ENCODE results near the gene PLAGL2.

The PLAGL2 gene

DNA sequence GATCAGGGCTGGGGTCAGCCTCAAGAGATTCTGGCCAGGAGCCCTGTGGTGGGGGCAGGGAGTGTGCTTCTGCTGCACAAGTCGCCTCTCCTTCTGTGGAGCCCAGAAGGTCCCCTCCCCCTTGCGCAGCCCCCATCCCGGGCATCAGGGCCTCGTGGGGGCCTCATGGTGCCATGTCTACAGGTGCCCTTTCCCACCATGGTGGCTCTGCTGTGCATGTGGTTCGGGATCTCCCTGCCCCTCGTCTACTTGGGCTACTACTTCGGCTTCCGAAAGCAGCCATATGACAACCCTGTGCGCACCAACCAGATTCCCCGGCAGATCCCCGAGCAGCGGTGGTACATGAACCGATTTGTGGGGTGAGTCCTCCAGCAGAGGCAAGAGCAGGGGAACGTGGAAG, 49.9 kb downstream of the PLAGL2 start:
- no peak overlapping the region for H3K4me3 ChIP-seq (ENCODE audit: low read length)
- H3K4me1 ChIP-seq (ENCODE audit: insufficient read depth, low read length): no peaks in the 10 kb centered on the region
- peaks cover 71% of the 10 kb centered on the region for H3K36me3 ChIP-seq (ENCODE audit: insufficient read depth, low read length)
- no peak overlapping the region for H3K9ac ChIP-seq (ENCODE audit: low read depth, low read length)
- WGBS: 94% methylated on average over 14 of the region's 14 CpGs
- H3K27me3 ChIP-seq (ENCODE audit: insufficient read depth, low read length): no peaks in the 10 kb centered on the region
- no peak overlapping the region for H3K27ac ChIP-seq (ENCODE audit: low read depth, low read length)
- no peaks in the 10 kb centered on the region for H3K9me3 ChIP-seq (ENCODE audit: insufficient read depth, low read depth, low read length)

DNA sequence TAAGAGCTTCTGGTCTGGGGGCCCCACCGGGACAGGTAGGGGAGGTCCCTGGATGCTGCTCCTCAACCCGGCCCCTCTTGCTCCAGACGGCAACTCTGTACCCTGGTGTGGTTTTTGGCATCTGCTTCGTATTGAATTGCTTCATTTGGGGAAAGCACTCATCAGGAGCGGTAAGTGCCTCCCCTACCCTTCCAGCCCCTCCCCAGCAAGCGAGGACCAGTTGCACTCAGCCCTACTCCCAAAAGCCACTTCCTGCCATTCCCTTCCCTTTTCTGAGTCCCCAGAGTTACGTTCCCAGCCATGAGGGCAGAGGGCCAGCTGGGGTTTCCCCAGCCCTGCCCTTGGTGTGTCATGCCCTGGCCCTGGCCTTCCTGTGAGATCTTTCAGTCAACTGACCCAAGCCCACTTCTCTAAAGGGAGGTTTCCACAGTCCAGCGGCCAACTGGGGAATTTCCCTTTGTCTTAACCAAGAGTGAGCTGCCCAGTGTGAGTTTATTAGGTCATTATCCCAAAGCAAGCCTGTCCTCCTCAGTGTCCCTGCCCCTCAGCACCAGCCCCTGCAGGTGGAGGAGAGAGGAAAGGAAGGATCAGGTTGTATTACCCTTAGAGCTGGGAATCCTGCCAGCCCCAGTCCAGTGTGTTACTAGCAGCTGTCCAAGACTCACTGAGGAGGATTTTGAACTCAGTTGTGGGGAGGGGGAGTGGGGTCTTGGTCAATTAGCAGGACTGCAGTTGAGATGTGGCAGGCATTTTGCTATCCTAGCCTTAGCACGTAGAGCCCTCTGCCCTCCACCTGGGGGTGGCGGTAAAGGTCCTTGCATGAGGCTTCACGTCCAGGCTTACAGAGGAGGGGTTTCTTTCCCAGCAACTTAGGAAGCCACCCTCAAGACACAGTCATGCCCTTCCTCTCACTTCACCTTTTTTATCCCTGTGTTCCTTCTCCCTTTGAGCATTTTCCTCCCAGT, 52.2 kb downstream of the PLAGL2 start:
- H3K4me3 ChIP-seq (ENCODE audit: low read length): no peak overlapping the region
- WGBS: 75% methylated on average over 11 of the region's 11 CpGs

DNA sequence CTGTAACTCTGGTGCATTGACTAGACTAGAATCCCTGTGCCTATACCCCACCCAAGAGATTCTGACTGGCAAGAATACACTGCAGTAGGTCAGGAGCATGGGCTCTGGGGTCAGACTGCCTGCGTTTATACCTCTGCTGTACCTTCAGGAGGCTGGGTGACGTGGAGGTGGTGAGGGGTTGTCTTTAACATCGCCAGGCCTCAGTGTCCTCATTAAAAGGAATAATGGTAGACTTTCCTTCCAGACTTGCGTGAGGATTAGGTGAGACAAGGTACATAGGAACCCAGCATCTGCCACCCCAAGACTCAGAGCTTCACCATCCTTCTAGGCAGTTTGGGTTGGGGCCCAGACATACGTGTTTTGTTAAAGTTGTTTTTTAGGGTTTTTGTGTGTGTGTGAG, 53.8 kb downstream of the PLAGL2 start:
- 95% methylated on average over 5 of the region's 5 CpGs for WGBS
- Histone ChIP-seq H3K4me3 (ENCODE audit: low read length) (no peak overlapping the region), H3K9me3 (ENCODE audit: insufficient read depth, low read depth, low read length) (no peaks in the 10 kb centered on the region), H3K27ac (ENCODE audit: low read depth, low read length) (no peak overlapping the region), H3K27me3 (ENCODE audit: insufficient read depth, low read length) (no peaks in the 10 kb centered on the region), H3K4me1 (ENCODE audit: insufficient read depth, low read length) (no peaks in the 10 kb centered on the region), H3K9ac (ENCODE audit: low read depth, low read length) (no peak overlapping the region), H3K36me3 (ENCODE audit: insufficient read depth, low read length) (peaks cover 70% of the 10 kb centered on the region)

More for the DNA sequence above, 52.2 kb downstream of the PLAGL2 start:
- Histone ChIP-seq H3K27me3 (ENCODE audit: insufficient read depth, low read length) (no peaks in the 10 kb centered on the region), H3K36me3 (ENCODE audit: insufficient read depth, low read length) (peaks cover 69% of the 10 kb centered on the region), H3K27ac (ENCODE audit: low read depth, low read length) (no peak overlapping the region), H3K9me3 (ENCODE audit: insufficient read depth, low read depth, low read length) (no peaks in the 10 kb centered on the region), H3K9ac (ENCODE audit: low read depth, low read length) (no peak overlapping the region), H3K4me1 (ENCODE audit: insufficient read depth, low read length) (no peaks in the 10 kb centered on the region)

DNA sequence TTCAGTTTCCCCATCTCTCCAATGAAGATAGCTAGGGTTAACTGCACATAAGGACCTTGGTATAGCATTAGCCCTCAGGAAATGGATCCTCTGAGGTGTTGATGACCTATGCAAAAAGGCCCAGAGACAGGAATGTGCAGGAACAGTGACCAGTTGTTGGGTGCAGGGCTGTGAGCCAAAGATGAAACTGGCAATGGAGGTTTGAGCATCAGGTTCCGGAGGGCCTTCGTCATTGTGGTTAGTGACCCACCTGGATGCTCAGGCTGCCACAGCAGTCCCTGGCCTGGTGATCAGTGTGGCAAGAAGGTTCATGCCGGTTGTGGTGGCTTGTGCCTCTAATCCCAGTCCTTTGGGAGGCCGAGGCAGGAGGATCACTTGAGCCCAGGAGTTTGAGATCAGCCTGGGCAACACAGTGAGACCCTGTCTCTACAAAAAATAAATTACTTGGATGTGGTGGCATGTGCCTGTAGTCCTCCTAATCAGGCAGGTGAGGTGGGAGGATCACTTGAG, 54.3 kb downstream of the PLAGL2 start:
- Histone ChIP-seq H3K36me3 (ENCODE audit: insufficient read depth, low read length) (peaks cover 70% of the 10 kb centered on the region), H3K9me3 (ENCODE audit: insufficient read depth, low read depth, low read length) (no peaks in the 10 kb centered on the region), H3K27me3 (ENCODE audit: insufficient read depth, low read length) (no peaks in the 10 kb centered on the region), H3K27ac (ENCODE audit: low read depth, low read length) (no peak overlapping the region), H3K9ac (ENCODE audit: low read depth, low read length) (no peak overlapping the region), H3K4me3 (ENCODE audit: low read length) (no peak overlapping the region), H3K4me1 (ENCODE audit: insufficient read depth, low read length) (no peaks in the 10 kb centered on the region)
- 96% methylated on average over 4 of the region's 4 CpGs for whole genome bisulfite sequencing

DNA sequence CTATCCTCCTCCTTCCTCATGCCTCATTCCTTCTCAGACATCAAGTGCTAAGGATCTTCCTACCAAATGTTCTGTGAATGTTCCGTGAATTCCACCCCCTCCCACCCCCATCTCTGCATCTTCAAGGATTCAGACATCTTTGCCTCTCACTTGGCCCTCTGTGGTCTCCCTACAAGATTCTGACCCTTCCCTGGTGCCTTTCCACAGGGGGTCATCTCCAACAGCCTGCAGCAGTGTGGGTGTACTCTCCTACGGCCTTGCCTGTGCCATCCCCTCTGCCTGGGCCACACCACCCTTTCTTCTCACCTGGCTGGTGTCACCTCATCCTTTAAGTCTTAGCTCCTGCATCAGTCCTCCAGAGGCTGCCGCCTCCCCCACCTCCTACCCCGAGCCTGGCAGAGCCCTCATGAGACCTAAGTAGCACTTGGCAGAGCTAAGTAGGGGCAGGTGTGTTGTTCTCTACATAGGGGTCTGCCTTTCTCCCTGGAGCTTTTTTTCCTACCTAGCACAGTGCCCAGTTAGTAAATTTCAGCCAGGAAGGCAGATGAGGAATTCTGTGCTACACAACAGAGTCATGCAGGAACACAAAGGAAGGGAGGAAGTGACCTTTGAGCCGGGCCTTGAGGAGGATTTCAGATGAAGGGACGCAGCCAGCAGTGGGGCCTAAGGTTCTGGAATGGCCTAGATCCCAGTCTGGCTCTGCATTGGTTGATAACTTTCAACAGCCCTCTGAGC, 55.0 kb downstream of the PLAGL2 start:
- H3K4me3 ChIP-seq (ENCODE audit: low read length): no peak overlapping the region
- H3K27ac ChIP-seq (ENCODE audit: low read depth, low read length): no peak overlapping the region
- H3K4me1 ChIP-seq (ENCODE audit: insufficient read depth, low read length): no peaks in the 10 kb centered on the region
- 96% methylated on average over 6 of the region's 6 CpGs for WGBS
- peaks cover 68% of the 10 kb centered on the region for H3K36me3 ChIP-seq (ENCODE audit: insufficient read depth, low read length)
- no peaks in the 10 kb centered on the region for H3K9me3 ChIP-seq (ENCODE audit: insufficient read depth, low read depth, low read length)
- no peak overlapping the region for H3K9ac ChIP-seq (ENCODE audit: low read depth, low read length)
- H3K27me3 ChIP-seq (ENCODE audit: insufficient read depth, low read length): no peaks in the 10 kb centered on the region

DNA sequence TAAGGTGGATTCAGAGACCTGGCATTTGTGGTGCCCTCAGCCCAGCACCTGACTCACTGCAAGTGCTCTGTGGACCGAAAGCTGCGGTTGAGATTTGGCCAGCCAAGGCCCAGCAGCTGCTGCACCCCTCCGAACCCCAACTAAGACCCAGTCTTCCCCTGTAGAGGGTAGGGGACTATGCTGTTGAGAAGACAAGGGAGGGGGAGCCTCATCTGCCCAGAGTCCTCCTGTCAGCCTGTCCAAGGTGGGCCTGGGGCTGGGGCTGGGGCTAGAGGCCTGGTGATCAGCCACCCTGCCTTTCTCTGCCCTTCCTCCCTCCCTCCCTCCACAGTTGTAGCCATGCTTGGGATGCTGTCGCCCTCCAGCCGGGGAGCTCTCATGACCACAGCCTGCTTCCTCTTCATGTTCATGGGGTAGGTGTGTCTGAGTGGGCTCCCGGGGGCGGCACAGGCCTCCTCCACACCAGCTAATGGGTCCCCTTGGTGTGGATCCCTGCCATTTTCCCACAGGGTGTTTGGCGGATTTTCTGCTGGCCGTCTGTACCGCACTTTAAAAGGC, 57.2 kb downstream of the PLAGL2 start:
- Histone ChIP-seq H3K36me3 (ENCODE audit: insufficient read depth, low read length) (peaks cover 78% of the 10 kb centered on the region), H3K27me3 (ENCODE audit: insufficient read depth, low read length) (no peaks in the 10 kb centered on the region), H3K9me3 (ENCODE audit: insufficient read depth, low read depth, low read length) (no peaks in the 10 kb centered on the region), H3K4me1 (ENCODE audit: insufficient read depth, low read length) (no peaks in the 10 kb centered on the region), H3K4me3 (ENCODE audit: low read length) (no peak overlapping the region), H3K9ac (ENCODE audit: low read depth, low read length) (no peak overlapping the region), H3K27ac (ENCODE audit: low read depth, low read length) (no peak overlapping the region)
- 94% methylated on average over 10 of the region's 10 CpGs for WGBS

DNA sequence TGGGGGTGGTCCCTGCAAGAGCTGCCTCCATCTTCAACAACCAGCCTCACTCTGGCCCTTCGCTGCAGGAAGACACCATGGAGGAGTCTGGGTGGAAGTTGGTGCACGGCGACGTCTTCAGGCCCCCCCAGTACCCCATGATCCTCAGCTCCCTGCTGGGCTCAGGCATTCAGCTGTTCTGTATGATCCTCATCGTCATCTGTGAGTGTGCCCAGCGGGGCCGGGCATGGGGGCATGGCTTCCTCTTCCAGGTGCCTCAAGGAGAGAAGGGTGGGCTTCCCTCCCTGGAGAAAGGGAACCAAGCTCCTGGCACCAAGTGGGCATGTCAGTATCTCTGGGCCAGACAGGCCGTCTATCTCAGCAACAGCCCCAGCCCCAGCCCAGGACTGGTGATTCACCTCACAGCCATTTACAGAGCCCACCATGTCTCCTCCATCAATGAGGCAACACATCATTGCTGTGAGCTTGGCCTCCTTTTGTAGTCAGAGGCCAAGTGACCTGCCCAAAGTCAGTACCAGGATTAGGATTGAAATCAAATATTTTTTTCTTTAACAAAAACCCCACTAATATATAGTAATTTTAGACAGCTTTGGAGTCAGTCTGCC, 57.9 kb downstream of the PLAGL2 start:
- no peaks in the 10 kb centered on the region for H3K4me1 ChIP-seq (ENCODE audit: insufficient read depth, low read length)
- 92% methylated on average over 8 of the region's 8 CpGs for WGBS
- no peaks in the 10 kb centered on the region for H3K9me3 ChIP-seq (ENCODE audit: insufficient read depth, low read depth, low read length)
- H3K36me3 ChIP-seq (ENCODE audit: insufficient read depth, low read length): peaks cover 85% of the 10 kb centered on the region
- no peak overlapping the region for H3K4me3 ChIP-seq (ENCODE audit: low read length)
- H3K9ac ChIP-seq (ENCODE audit: low read depth, low read length): no peak overlapping the region
- no peaks in the 10 kb centered on the region for H3K27me3 ChIP-seq (ENCODE audit: insufficient read depth, low read length)
- H3K27ac ChIP-seq (ENCODE audit: low read depth, low read length): no peak overlapping the region

DNA sequence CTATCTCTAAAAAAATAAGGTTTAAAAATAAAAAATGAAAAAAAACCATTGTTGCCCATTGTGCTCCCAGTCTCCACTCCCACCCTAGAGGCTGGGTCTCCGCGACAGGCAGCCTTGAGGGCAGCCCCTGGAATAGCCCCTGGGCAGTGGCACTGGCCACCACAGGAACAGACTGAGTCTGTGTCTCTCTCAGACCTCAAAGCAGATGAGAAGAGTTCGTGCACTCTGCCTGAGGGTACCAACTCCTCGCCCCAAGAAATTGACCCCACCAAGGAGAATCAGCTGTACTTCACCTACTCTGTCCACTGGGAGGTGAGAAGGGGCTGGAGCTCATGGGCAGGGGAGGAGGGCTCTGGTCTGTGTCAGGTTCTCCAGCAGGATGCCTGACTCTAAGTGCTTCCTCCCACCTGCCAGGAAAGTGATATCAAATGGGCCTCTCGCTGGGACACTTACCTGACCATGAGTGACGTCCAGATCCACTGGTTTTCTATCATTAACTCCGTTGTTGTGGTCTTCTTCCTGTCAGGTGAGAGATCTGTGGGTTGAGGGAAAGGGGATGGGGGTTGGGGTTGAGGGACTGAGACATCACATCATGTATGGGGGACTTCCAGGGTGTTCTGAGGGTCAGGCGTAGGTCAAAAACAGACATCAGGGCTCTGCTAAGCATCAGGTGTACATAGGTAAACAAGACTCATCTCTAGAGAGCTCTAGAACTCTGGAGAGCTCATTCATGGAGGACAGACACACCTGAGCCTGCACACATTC, 62.5 kb downstream of the PLAGL2 start:
- no peak overlapping the region for H3K27ac ChIP-seq (ENCODE audit: low read depth, low read length)
- no peaks in the 10 kb centered on the region for H3K9me3 ChIP-seq (ENCODE audit: insufficient read depth, low read depth, low read length)
- 96% methylated on average over 8 of the region's 8 CpGs for WGBS
- H3K9ac ChIP-seq (ENCODE audit: low read depth, low read length): no peak overlapping the region
- peaks cover 92% of the 10 kb centered on the region for H3K36me3 ChIP-seq (ENCODE audit: insufficient read depth, low read length)
- no peaks in the 10 kb centered on the region for H3K4me1 ChIP-seq (ENCODE audit: insufficient read depth, low read length)
- H3K27me3 ChIP-seq (ENCODE audit: insufficient read depth, low read length): no peaks in the 10 kb centered on the region
- no peak overlapping the region for H3K4me3 ChIP-seq (ENCODE audit: low read length)

DNA sequence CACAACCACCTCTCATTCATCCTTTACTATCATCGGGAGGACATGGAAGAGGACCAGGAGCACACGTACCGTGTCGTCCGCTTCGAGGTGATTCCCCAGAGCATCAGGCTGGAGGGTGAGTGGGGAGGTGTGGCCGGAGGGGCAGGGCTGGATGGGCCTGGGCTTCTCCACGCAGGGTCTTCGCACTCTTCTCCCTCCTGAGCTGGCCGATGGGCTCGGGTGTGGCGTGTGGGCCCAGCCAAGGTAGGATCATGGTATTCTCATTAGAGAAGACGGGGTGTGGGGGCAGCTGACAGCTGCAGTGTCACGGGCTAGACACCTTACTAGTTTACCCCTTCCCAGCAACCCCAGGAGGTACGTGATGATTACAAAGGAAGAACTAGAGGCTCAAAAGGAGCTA, 64.6 kb downstream of the PLAGL2 start:
- WGBS: 95% methylated on average over 15 of the region's 15 CpGs
- peaks cover 92% of the 10 kb centered on the region for H3K36me3 ChIP-seq (ENCODE audit: insufficient read depth, low read length)
- H3K4me3 ChIP-seq (ENCODE audit: low read length): no peak overlapping the region
- no peaks in the 10 kb centered on the region for H3K9me3 ChIP-seq (ENCODE audit: insufficient read depth, low read depth, low read length)
- H3K27ac ChIP-seq (ENCODE audit: low read depth, low read length): no peak overlapping the region
- no peaks in the 10 kb centered on the region for H3K4me1 ChIP-seq (ENCODE audit: insufficient read depth, low read length)
- H3K9ac ChIP-seq (ENCODE audit: low read depth, low read length): no peak overlapping the region
- H3K27me3 ChIP-seq (ENCODE audit: insufficient read depth, low read length): no peaks in the 10 kb centered on the region
